Neuron (in vitro differentiated cells): ENCODE data around the gene CARD6.
A peak's percentile ranks its signal among the peaks of the same experiment; 100 is the strongest.
"Not testable (repeated sequence)": the region's sequence is repeated elsewhere in the genome, so short reads cannot be mapped to it uniquely, and the experiment has no call there.

Source experiments
- H2AFZ ChIP-seq: one replicate; pipeline ENCODE4 v1.6.1; 2013; ENCODE audit warnings: low read depth, mild to moderate bottlenecking, inconsistent platforms, low read length, moderate library complexity
- H3K27me3 ChIP-seq: one replicate; pipeline ENCODE4 v1.6.1; 2013; ENCODE audit warnings: low read length; ENCODE audit not compliant: insufficient read depth
- H3K36me3 ChIP-seq: one replicate; pipeline ENCODE4 v1.6.1; 2013; ENCODE audit warnings: low read length; ENCODE audit not compliant: insufficient read depth
- H3K4me1 ChIP-seq: one replicate; pipeline ENCODE4 v1.6.1; 2013; ENCODE audit warnings: low read length; ENCODE audit not compliant: insufficient read depth
- H3K4me3 ChIP-seq: 2 replicates; pipeline ENCODE4 v1.5.1; 2013; ENCODE audit warnings: mild to moderate bottlenecking, low read length, moderate library complexity
- H3K9me3 ChIP-seq: one replicate; pipeline ENCODE4 v1.6.1; 2013; ENCODE audit warnings: low read length

CARD6 gene

GRCh38 chr5:40833712-40834229 is 7.4 kb upstream of the CARD6 start:
- Histone ChIP-seq H2AFZ (no peak overlapping the region), H3K9me3 (no peaks in the 10 kb centered on the region), H3K36me3 (peaks cover 55% of the 10 kb centered on the region), H3K4me3 (peak overlapping the region; percentile 97), H3K4me1 (peaks cover 16% of the 10 kb centered on the region), H3K27me3 (no peaks in the 10 kb centered on the region)

- Histone ChIP-seq H3K4me3 (peak overlapping the region; percentile 97), H3K27me3 (no peaks in the 10 kb centered on the region), H3K36me3 (peaks cover 48% of the 10 kb centered on the region), H2AFZ (no peak overlapping the region), H3K4me1 (peaks cover 16% of the 10 kb centered on the region), H3K9me3 (no peaks in the 10 kb centered on the region)
These were observed 6.7 kb upstream of the CARD6 start for GRCh38 chr5:40834391-40834848.

- H3K36me3 ChIP-seq, result peaks cover 44% of the 10 kb centered on the region
- peak within 1 kb of the TSS; percentile 69 for H2AFZ ChIP-seq
- H3K27me3 ChIP-seq, result no peaks in the 10 kb centered on the region
- peak within 1 kb of the TSS; percentile 97 for H3K4me3 ChIP-seq
- no peaks in the 10 kb centered on the region for H3K9me3 ChIP-seq
- peaks cover 16% of the 10 kb centered on the region for H3K4me1 ChIP-seq
These were observed 6.0 kb upstream of the CARD6 start, which contains the start of gene RPL37 for GRCh38 chr5:40834849-40835787. RPL37 (minus strand) TSS chr5:40835222; CDS start chr5:40835185, 37 bp downstream.

GRCh38 chr5:40838086-40838485 is 3.1 kb upstream of the CARD6 start:
- Histone ChIP-seq H2AFZ (no peak overlapping the region), H3K36me3 (peaks cover 14% of the 10 kb centered on the region), H3K27me3 (peaks cover 2% of the 10 kb centered on the region), H3K4me1 (peaks cover 13% of the 10 kb centered on the region), H3K4me3 (no peak overlapping the region), H3K9me3 (no peaks in the 10 kb centered on the region)

- Histone ChIP-seq H3K36me3 (no peaks in the 10 kb centered on the region), H3K4me1 (no peaks in the 10 kb centered on the region), H3K4me3 (no peak overlapping the region), H2AFZ (no peak overlapping the region), H3K9me3 (no peaks in the 10 kb centered on the region), H3K27me3 (peaks cover 9% of the 10 kb centered on the region)
These were observed 1.2 kb downstream of the CARD6 start for GRCh38 chr5:40842351-40842750.

GRCh38 chr5:40844565-40844964 is 3.4 kb downstream of the CARD6 start:
- Histone ChIP-seq H3K36me3 (no peaks in the 10 kb centered on the region), H3K4me1 (no peaks in the 10 kb centered on the region), H3K4me3 (no peak overlapping the region), H3K9me3 (no peaks in the 10 kb centered on the region), H2AFZ (no peak overlapping the region), H3K27me3 (peaks cover 9% of the 10 kb centered on the region)

GRCh38 chr5:40846371-40846770 is 5.2 kb downstream of the CARD6 start:
- H3K9me3 ChIP-seq, result no peaks in the 10 kb centered on the region
- no peak overlapping the region for H3K4me3 ChIP-seq
- H3K36me3 ChIP-seq, result no peaks in the 10 kb centered on the region
- H3K4me1 ChIP-seq, result no peaks in the 10 kb centered on the region
- H2AFZ ChIP-seq, result no peak overlapping the region
- peaks cover 9% of the 10 kb centered on the region for H3K27me3 ChIP-seq

- Histone ChIP-seq H2AFZ (no peak overlapping the region), H3K27me3 (peaks cover 9% of the 10 kb centered on the region), H3K4me1 (no peaks in the 10 kb centered on the region), H3K4me3 (no peak overlapping the region), H3K36me3 (no peaks in the 10 kb centered on the region), H3K9me3 (no peaks in the 10 kb centered on the region)
These were observed 6.4 kb downstream of the CARD6 start for GRCh38 chr5:40847525-40847924.

GRCh38 chr5:40853632-40854192 is 12.5 kb downstream of the CARD6 start:
- no peaks in the 10 kb centered on the region for H3K36me3 ChIP-seq
- no peak overlapping the region for H3K4me3 ChIP-seq
- no peak overlapping the region for H2AFZ ChIP-seq
- no peaks in the 10 kb centered on the region for H3K4me1 ChIP-seq
- H3K9me3 ChIP-seq, result no peaks in the 10 kb centered on the region
- peaks cover 2% of the 10 kb centered on the region for H3K27me3 ChIP-seq

GRCh38 chr5:40860711-40861110 is 19.5 kb downstream of the CARD6 start:
- Histone ChIP-seq H3K36me3 (no peaks in the 10 kb centered on the region), H3K27me3 (no peaks in the 10 kb centered on the region), H3K9me3 (no peaks in the 10 kb centered on the region), H2AFZ (no peak overlapping the region), H3K4me1 (no peaks in the 10 kb centered on the region), H3K4me3 (no peak overlapping the region)

- not testable (repeated sequence) for H3K9me3 ChIP-seq, H3K4me3 ChIP-seq, H3K4me1 ChIP-seq, H3K27me3 ChIP-seq, H2AFZ ChIP-seq, H3K36me3 ChIP-seq
These were observed 23.8 kb downstream of the CARD6 start for GRCh38 chr5:40865004-40865403.

- Histone ChIP-seq H3K9me3 (no peaks in the 10 kb centered on the region), H3K4me1 (no peaks in the 10 kb centered on the region), H3K4me3 (no peak overlapping the region), H3K36me3 (no peaks in the 10 kb centered on the region), H2AFZ (no peak overlapping the region), H3K27me3 (no peaks in the 10 kb centered on the region)
These were observed 25.7 kb downstream of the CARD6 start for GRCh38 chr5:40866844-40867243.

- Histone ChIP-seq H3K4me3 (no peak overlapping the region), H3K27me3 (no peaks in the 10 kb centered on the region), H3K36me3 (no peaks in the 10 kb centered on the region), H3K9me3 (no peaks in the 10 kb centered on the region), H2AFZ (no peak overlapping the region), H3K4me1 (no peaks in the 10 kb centered on the region)
These were observed 28.2 kb downstream of the CARD6 start for GRCh38 chr5:40869384-40869783.
